GM12892 (cell line): ENCODE measurements around the gene MGAT3.

Experiments
- POLR2A ChIP-seq: IDR thresholded peaks from 2 replicates; pipeline ENCODE4 v1.6.1; 2011; ENCODE audit warnings: low read depth, low read length, control low read depth
- POLR2AphosphoS5 ChIP-seq: IDR thresholded peaks from 2 replicates; pipeline ENCODE4 v1.6.1; 2011; ENCODE audit warnings: low read depth, low read length, control low read depth
- TAF1 ChIP-seq: IDR thresholded peaks from 2 replicates; pipeline ENCODE4 v1.6.1; 2011; ENCODE audit warnings: low read depth, mild to moderate bottlenecking, control low read depth, low read length, borderline replicate concordance

- TF ChIP-seq POLR2A = no peak
- TF ChIP-seq POLR2AphosphoS5 = no peak
- TF ChIP-seq TAF1 = no peak
Observed at GRCh38 chr22:39498368-39498767, 41.6 kb downstream of the MGAT3 start.
